Heart left ventricle (tissue), 16 donors: ENCODE measurements around the gene FBXW8. TPM values are rescaled to one million over a fixed set of nuclear protein-coding genes. Genes with fewer than 3 reads are reported as not detected.
A peak's percentile ranks its signal among the peaks of the same experiment; 100 is the strongest.

Experiments used
- ATAC-seq, 4 donors: fragments of 200-7000 bp; cut with Tn5 transposase; one replicate each; pipeline ENCODE4 v1.9.1; 2020 to 2022; ENCODE audit warnings: moderate library complexity in 4 of 4, mild to moderate bottlenecking in 3 of 4, moderate number of reproducible peaks in 1 of 4
- DNase-seq, 5 donors: peaks; one replicate each; pipeline ENCODE4 v3.0.0-alpha.2; 2020
- H3K27ac ChIP-seq, 12 donors: fragments of 200-600 bp; sonication (generic) in 4 of 12; one replicate each; pipeline versions ENCODE4 v1.5.0 to v1.8.0; 2016 to 2022; ENCODE audit warnings: mild to moderate bottlenecking in 2 of 12
- H3K27me3 ChIP-seq, 9 donors: fragments of 200-600 bp; sonication (generic) in 2 of 9; one replicate each; pipeline versions ENCODE4 v1.5.1 to v1.8.0; 2016 to 2022; ENCODE audit warnings: mild to moderate bottlenecking in 3 of 9
- H3K36me3 ChIP-seq, 9 donors: fragments of 200-600 bp; sonication (generic) in 2 of 9; one replicate each; pipeline versions ENCODE4 v1.5.0 to v1.8.0; 2018 to 2022; ENCODE audit warnings: mild to moderate bottlenecking in 2 of 9
- H3K4me1 ChIP-seq, 12 donors: fragments of 200-600 bp; sonication (generic) in 4 of 12; one replicate each; pipeline versions ENCODE4 v1.5.0 to v1.8.0; 2016 to 2022; ENCODE audit warnings: mild to moderate bottlenecking in 3 of 12
- H3K4me3 ChIP-seq, 12 donors: fragments of 200-600 bp; sonication (generic) in 4 of 12; one replicate each; pipeline versions ENCODE4 v1.5.0 to v1.8.0; 2017 to 2022; ENCODE audit warnings: mild to moderate bottlenecking in 9 of 12, moderate library complexity in 4 of 12
- H3K9me3 ChIP-seq, 12 donors: fragments of 200-600 bp; sonication (generic) in 4 of 12; one replicate each; pipeline versions ENCODE4 v1.5.0 to v1.8.0; 2016 to 2022; ENCODE audit warnings: mild to moderate bottlenecking in 1 of 12
- CTCF ChIP-seq, 12 donors: fragments of 200-600 bp; sonication (generic) in 4 of 12; IDR thresholded peaks; one replicate each; pipeline versions ENCODE4 v1.5.0 to v1.8.0; 2018 to 2022; ENCODE audit warnings: antibody characterized with exemption in 12 of 12, mild to moderate bottlenecking in 5 of 12
- POLR2A ChIP-seq, 2 donors: fragments of 450-650 bp; IDR thresholded peaks; one replicate each; pipeline ENCODE4 v1.6.1; 2017; ENCODE audit warnings: antibody characterized with exemption in 2 of 2, mild to moderate bottlenecking in 2 of 2, moderate library complexity in 2 of 2
- WGBS, 4 donors: extraction: QIAGEN DNeasy Blood & Tissue Kit in 2 of 4; methylation state at CpG; one replicate each; pipeline versions ENCODE4 v1.1.5 to v1.1.7; 2013 to 2018; 5-methylcytosine and 5-hydroxymethylcytosine counted together
- intact Hi-C, 10 donors: fragments of 100-400 bp; cut with DNase I; formaldehyde crosslinking; loops; one replicate each; pipeline versions ENCODE4 v1.11.1 to v1.14.2; 2022
- polyA plus RNA-seq, 2 donors: library from polyadenylated mRNA; stranded (reverse); fragments of 200-250 nt; gene quantifications; one replicate each; pipeline ENCODE4 v1.2.3, GENCODE V29; 2013
- total RNA-seq, 9 donors: library from RNA; depleted of rRNA in 2 of 9; stranded (reverse); fragments of >200 nt in 2 of 9; fragmentation: NEBNext Ultra II Directional in 3 of 9; extraction: Animal tissue kit (Norgen Biotek cat#: 25700) in 3 of 9; gene quantifications; one replicate each; pipeline versions ENCODE4 v1.1.0 to v1.2.4, GENCODE V29; 2016 to 2023
- donor health status: ischemic (EF 13 %, LVEDD 7.1; RV severe dilation, severe dysfunction).
- donor health status: healthy with polysubstance abuse.
- donor health status: DM: no; HTN: yes; CAD: no.
- donor health status: DM: no; HTN: no; CAD: no.
- donor health status: ischemic (EF 25% LVEDD 6.9; RV normal size, moderate dysfunction).
- donor health status: ischemic (EF 25% LVEDD 5.7; RV mildly dilated, moderate dysfunction).
- donor health status: healthy.
- donor health status: DM: yes; HTN: yes; CAD: no.
- donor health status: ischemic (EF 35%, LVEDD 5.7; RV mildly dilated, moderate dysfunction).
- donor health status: nonischemic (EF 11% LVEDD 7.7; RV severe dilation, severe dysfunction).
- donor health status: DM: yes; HTN: yes; CAD: no.
- donor health status: PGD.
- donor health status: ischemic (EF 29% LVEDD 5.4; RV normal size, mild dysfunction).
- donor health status: nonischemic (EF 23%, LVEDD 6.1; RV moderate dilation, normal function).

The FBXW8 gene
- total and polyA plus RNA-seq, 11 donors: 2.4 to 9.7 (median 7.0) TPM

DNA sequence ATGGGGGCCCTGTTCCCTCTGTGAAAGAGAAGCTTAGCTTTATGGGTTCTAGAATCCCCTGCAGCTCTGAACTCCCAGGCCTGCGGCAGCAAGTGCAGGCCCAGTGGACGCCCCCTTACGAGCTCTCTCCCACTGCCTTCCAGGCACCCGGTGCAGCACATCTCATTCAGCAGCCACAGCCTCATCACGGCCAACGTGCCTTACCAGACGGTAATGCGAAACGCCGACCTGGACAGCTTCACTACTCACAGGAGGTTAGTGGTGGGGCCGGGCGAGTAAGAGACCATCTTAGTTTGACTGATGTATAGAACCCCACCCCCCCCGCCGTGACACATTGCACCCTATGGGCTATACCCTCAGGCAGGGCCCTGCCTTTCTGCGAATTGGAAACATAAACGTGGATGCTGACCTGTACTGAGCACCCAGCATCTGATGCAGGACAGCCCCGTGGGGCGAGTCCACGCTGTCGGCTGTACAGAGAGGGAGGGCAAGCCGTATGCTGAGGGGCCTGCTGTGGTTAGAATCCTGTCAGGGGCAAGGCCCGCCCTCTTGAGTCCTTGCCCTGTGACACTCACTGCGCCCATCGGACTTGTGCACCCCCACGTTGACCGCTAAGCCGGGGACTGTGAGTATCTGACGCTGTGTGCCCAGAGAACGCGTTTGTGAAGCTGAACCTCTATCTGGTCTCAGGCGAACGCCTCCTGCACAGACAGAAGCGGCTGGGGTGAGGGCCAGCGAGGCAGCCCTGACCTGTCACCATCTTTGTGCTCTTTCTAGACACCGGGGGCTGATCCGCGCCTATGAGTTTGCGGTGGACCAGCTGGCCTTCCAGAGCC lies 116.7 kb downstream of the FBXW8 start:
- Histone ChIP-seq H3K36me3 (peaks cover 0 to 76% (median 59%) of the 10 kb centered on the region in 9 donors), H3K27me3 (no peaks in the 10 kb centered on the region), H3K4me1 (peaks cover 0 to 31% (median 9%) of the 10 kb centered on the region in 12 donors), H3K4me3 (no peak overlapping the region), H3K27ac (peak overlapping the region in 2 of 12 donors; percentile 51 to 58), H3K9me3 (no peaks in the 10 kb centered on the region)
- ATAC-seq: no peak
- intact Hi-C loops: loop anchor here in 6 of 10 donors (5.0 to 10.0 kb wide), 6 partner anchors 70 to 323 kb away; partner anchors contain the start of gene TESC (in 2 of the 6)
- 92 to 95% (median 92%) methylated on average over 25 to 38 of the region's 38 CpGs for WGBS, 4 donors
- TF ChIP-seq CTCF (IDR thresholded peaks at IDR 0.05) (no peak), POLR2A (IDR thresholded peaks at IDR 0.05) (no peak)
- no peak for DNase-seq

DNA sequence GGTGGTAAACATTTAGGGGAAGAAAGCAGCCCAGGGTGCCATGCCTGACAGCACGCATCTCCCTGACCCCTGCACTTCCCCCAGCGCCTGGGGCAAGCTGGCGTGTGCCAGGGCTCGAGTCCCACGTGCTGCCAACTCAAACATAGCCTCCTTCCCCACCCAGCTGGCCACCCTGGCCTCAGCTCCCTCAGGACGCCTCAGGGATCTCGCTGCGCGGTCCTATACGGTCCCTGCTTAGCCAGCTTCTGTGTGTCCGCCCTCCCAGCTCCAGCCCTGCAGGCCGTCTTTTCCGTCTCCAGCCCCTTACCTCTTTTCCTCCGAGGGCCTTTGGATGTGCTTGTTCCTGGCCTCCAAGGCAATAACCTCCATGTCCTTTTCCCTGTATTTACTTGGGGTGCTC lies 117.5 kb downstream of the FBXW8 start:
- Histone ChIP-seq H3K9me3 (no peaks in the 10 kb centered on the region), H3K27me3 (peaks cover 0 to 4% (median 0%) of the 10 kb centered on the region in 9 donors), H3K4me3 (no peak overlapping the region), H3K36me3 (peaks cover 0 to 70% (median 55%) of the 10 kb centered on the region in 9 donors), H3K27ac (no peak overlapping the region), H3K4me1 (peaks cover 0 to 39% (median 14%) of the 10 kb centered on the region in 12 donors)
- ATAC-seq (no peak), DNase-seq (no peak)
- no peak for TF ChIP-seq POLR2A (IDR thresholded peaks at IDR 0.05)
- no peak for TF ChIP-seq CTCF (IDR thresholded peaks at IDR 0.05)
- WGBS, 4 donors: 86 to 92% (median 89%) methylated on average over 14 of the region's 14 CpGs
- intact Hi-C loops: loop anchor here in 6 of 10 donors (5.0 to 10.0 kb wide), 6 partner anchors 69 to 323 kb away; partner anchors contain the start of gene TESC (in 2 of the 6)

GRCh38 chr12:117030187-117030900 lies 119.6 kb downstream of the FBXW8 start:
- peaks cover 0 to 7% (median 0%) of the 10 kb centered on the region in 9 donors for H3K27me3 ChIP-seq
- intact Hi-C loops: loop anchor here in 2 of 10 donors (5.0 kb wide), 1 partner anchor 67 kb away; the partner anchor contains the start of gene TESC (in 2 of the 2)
- 47 to 68% (median 57%) methylated on average over 19 of the region's 19 CpGs for WGBS, 4 donors
- H3K27ac ChIP-seq: peak overlapping the region in 7 of 12 donors; percentile 11 to 64 (median 27)
- no peak for TF ChIP-seq CTCF (IDR thresholded peaks at IDR 0.05)
- peak overlapping the region in 2 of 12 donors; percentile 5 to 11 for H3K4me3 ChIP-seq
- H3K9me3 ChIP-seq: no peaks in the 10 kb centered on the region
- H3K4me1 ChIP-seq: peaks cover 0 to 55% (median 24%) of the 10 kb centered on the region in 12 donors
- peak in 2 of 5 donors; percentile 22 for DNase-seq
- H3K36me3 ChIP-seq: peaks cover 0 to 49% (median 34%) of the 10 kb centered on the region in 9 donors
- ATAC-seq: peak in 1 of 4 donors; percentile 25
